RCC 7860 (cell line): ENCODE measurements around the gene ABCC2.

Source experiments
- DNase-seq: peaks from one replicate; pipeline ENCODE4 v3.0.0-alpha.2; 2015; ENCODE audit warnings: low spot score
- FAIRE-seq: peaks from 2 replicates; lab custom pipeline; 2012; peaks lifted over from hg19 to GRCh38; lab: Jason Lieb, UNC

ABCC2 gene

DNA sequence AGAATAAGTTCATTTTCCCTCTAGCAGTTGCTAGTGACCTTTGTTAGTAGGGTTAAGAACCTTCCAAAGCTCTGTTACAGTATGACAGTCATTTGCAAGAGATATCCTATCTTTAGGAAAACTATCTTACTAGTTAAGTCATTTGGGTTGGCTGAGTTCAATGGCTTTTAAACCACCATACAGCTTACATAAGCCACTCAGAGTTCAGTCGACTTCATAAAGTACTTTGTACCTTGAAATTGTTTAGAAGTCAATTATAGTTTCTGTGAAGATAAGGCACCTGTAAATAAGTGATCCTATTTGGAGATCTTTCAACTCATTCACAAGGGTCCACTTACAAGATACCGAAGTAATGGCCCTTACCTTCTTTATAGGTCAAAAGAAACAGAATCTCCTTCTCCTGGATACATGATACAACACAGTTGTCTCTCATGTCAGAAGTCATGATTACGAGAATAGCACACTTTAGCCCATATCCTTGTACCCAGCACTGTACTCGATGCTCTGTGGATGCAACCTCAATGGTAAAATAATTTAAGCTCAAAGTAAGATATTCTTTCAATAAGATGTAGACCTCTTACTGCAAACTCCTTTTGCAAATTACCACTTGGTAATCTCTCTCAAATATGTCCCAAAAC is 11.9 kb upstream of the ABCC2 start:
- no peak for DNase-seq
- no peak for FAIRE-seq

DNA sequence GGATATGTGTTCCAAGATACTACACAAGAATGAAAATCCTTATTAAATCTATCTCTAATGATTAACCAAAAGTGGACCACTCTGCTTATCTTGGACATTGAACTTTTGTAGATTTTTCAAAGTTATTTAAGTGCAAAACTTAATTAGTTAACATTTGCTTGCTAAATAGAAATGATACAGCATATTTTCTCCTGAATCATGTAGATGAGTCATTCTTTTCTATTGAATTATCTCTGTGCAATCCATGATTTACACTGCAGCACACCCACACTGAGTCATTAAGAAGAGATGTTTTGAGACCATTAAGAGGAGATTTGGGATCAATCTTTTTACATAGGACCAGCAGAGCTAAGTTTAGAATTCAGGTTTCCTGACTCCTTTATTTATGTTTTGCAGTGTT is 6.6 kb upstream of the ABCC2 start:
- peak; percentile 88 for DNase-seq
- peak; percentile 99 for FAIRE-seq

DNA sequence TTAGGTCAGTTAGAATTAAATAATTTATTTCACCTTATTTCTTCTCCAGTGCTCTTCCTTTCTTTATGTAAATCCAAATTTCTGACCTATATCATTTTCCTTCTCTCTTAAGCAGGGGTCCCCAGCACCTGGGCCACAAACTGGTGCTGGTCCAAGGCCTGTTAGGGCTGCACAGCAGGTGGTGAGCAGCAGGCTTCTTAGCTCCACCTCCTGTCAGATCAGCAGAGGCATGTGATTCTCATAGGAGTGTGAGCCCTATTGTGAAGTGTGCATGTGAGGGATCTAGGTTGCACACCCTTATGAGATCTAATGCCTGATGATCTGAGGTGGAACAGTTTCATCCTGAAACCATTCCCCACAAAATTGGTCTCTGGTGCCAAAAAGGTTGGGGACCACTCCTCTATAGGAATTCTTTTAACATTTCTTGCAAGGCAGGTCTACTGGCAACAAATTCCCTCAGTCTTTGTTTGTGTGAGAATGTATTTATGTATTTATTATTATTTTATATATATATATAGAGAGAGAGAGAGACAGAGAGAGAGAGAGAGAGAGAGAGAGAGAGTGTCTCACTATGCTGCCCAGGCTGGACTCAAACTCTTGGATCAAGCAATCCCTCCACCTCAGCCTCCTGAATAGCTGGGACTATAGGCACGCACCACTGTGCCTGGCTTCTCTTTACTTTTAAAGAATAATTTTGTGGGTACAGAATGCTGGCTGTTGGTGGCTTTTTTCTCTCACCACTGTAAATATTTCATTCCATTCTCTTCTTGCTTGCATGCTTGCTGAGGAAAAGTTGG is 4.3 kb upstream of the ABCC2 start:
- FAIRE-seq (no peak), DNase-seq (peak; percentile 38)

DNA sequence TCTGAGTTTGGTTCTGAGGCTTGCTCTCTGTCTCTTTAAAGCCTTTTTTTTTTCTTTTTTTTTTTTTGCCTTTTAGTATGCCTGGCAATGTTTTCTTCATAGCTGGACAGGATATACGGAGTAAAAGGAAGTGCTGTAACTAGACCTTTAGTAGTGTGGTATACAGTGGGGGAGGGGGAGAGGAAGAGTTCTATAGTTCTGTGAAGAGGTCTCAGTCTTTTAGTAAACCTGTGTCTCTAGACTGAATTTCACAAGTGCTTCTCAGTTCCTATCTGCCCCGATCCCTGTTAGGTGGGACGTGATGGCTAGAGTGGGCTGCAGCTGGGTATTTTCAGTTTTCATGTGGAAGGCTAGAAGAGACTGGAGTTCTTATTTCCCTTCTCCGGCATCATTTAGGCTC is 3.1 kb upstream of the ABCC2 start:
- peak; percentile 87 for DNase-seq
- FAIRE-seq, result no peak

DNA sequence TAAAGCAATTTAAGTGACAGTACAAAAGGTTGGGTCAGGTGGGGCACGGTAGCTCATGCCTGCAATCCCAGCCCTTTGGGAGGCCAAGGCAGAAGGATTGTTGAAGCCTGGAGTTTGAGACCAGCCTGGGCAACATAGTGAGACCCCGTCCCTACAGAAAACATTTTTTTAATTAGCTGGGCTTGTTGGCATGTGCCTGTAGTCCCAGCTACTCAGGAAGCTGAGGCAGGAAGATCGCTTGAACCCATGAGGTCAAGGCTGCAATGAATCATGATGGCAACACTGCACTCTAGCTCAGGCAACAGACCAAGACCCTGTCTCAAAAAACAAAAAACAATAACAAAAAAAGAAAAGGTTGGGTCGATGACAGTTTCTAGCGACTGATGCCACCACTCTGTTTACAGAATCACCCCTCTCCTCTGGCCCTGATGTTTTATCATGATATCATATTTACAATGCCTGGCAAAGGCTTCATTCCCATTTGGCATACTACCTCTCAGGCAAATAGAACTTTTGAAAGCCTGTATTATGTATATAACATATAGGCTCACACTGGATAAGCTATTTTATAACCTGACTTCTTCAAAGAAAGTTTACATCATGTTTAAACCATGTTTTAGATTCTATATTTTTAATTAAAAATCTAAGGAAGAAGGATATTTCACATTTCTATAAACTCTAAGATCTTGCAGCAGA is 558 bp upstream of the ABCC2 start:
- no peak for DNase-seq
- FAIRE-seq, result no peak

DNA sequence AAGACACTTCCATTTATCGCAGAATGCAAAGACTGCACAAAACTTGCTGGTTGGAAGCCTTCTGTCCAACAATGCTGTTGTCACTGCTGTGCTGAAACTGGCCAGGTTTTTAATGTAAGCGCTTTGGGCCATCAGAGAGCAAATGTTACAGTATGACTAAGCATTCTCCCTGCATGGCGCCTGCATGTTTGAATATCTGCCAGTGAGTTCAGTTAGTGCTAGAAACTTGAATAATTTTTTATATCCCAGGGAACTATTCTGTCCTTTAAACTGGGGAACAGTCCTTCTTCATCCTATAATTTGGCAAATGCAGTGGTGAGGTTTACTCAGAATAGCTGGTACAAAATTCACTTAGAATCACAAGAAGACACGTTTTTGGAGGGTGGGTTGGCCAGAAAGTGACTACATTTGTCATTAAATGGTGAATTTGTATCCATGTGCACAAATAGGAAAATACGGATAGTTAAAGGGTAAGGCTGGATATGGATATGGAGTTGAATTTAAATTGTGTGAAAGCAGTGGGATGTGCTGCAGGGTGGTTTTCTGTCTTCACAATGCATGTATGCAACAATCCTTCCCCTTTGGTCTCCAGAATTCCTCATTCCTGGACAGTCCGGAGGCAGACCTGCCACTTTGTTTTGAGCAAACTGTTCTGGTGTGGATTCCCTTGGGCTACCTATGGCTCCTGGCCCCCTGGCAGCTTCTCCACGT is 1.7 kb downstream of the ABCC2 start:
- DNase-seq (peak; percentile 66), FAIRE-seq (peak; percentile 80)

DNA sequence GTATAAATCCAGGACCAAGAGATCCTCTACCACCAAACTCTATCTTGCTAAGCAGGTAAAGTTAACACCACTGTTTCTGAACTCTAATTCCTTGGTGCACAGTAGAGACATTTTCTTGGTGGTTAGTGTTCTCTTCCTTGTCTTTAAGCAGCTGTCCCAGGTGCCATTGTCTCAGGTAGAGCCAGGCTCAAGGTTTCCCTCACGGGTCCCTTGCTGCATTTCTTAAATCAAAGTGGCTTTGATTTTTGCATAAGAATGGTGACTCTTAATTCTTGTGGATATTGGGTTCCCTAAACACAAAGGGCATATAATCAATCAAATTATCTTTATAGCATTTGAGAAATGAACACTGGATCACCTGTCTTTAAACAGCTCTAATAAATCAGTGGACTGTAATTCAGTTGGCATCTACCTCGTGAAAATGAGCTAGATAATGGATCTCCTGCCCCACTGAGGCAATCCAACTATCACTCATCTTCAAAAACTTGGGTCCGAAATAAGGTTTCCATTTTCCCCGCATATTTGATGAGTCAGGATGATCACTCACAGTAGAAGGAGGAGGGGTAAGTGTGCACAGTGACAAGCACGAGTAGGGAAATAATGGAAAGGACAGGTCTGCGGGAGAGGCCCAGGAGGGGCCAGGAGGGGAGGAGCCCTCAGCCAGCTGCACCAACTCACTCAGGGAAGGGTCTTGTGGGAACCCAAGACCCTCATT is 2.4 kb downstream of the ABCC2 start:
- DNase-seq (peak; percentile 69), FAIRE-seq (peak; percentile 39)

DNA sequence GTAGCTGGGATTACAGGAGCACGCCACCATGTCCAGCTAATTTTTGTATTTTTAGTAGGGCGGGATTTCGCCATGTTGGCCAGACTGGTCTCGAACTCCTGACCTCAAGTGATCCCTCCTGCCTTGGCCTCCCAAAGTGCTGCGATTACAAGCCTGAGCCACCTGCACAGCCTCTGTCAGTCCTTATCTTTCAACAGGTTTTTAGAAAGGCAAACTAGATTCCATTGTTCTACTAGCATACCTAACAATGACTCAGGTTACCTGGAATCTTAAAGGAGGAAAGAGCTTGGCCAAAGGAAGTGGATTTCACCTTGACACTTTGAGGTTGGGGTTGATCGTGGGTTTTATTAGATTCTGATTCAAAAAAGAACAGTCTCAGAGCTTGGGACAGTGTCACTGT is 3.2 kb downstream of the ABCC2 start:
- no peak for DNase-seq
- FAIRE-seq, result no peak

DNA sequence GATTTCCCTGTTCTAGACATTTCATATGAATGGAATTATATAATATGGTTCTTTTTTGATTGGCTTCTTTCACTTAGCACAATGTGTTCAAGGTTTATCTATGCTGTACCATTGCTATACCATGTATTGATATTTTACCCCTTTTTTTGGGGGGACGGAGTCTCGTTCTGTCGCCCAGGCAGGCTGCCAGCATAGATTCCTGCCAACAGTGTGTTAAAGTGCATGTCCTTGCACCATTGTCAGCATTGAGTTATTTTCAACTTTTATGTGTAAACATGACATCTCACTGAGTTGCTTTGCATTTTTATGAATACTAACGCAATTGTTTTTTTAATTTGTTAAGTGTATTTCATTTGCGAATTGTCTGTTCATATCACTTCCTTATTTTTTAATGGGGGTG is 4.9 kb downstream of the ABCC2 start:
- FAIRE-seq, result no peak
- DNase-seq, result no peak

DNA sequence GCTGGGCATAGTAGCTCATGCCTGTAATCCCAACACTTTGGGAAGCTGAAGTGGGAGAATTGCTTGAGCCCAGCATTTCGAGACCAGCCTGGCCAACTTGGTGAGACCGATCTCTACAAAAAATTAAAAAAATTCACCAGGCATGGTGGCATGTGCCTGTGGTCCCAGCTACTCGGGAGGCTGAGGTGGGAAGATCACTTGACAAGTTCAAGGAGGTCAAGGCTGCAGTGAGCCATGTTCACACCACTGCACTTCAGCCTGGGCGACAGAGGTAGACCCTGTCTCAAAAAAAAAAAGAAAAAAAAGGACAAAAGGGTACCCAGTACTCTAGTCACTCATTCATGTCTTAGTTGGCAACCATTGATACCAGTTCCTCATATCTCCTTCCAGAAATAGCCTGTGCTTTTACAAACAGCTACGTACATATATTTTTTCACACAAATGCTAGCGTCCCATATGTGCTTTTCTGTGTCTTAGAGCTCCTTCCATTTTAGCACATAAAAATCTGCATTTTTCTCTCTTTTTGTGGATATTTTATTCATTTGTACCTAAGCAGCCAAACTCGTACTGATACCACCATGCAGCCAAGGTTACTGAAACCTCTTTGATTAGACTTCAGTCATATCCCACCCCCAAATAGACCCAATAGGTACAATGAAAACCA is 5.5 kb downstream of the ABCC2 start:
- FAIRE-seq (no peak), DNase-seq (no peak)

DNA sequence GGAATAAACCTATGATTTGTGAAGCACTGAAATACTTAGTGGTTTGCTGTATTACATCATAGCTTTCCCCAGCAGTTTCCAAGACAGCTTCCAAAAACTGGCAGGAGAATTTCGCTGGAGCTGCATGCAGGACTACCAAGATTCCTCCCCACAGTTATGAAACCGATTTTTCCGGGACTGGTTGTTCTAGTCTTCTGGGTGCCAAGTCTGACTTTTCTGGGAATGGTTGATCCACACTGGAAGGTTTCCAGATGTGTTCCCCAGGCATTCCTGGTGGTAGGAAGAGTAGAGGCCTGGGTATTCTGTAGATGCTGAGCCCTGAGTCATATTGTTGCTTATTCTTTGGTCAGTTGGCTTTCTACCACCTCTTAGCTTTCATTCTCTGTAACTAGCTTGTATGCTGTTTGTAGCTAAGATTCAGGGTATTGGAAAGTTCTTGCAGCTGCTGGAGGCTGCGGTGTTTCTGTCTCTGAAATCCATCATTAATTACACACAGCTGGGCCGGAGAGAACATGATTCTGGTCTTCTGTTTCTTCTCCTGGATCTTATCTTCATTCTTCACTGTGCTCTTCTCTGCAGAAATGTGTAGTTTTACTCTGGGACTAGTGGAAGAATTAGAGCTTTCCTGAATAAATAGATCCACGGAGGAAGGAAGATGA is 6.3 kb downstream of the ABCC2 start:
- DNase-seq (peak; percentile 38), FAIRE-seq (peak; percentile 73)

DNA sequence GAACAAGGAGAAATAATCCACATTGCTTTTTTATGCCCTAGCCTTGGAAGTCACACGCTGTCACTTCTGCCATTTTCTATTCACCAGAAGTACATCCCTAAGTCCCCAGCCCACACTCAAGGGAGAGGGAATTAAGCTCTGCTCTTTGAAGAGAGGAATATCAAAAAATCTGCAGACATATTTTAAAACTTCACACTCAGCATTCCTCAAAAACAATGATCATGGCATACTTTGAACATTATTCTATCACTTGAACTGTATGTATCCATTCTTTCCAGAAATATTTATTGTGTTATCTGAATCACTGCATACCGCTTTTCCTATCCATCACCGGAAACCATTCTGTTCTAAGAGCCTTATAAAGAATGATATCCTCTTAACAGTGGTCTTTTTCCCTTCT is 9.4 kb downstream of the ABCC2 start:
- no peak for DNase-seq
- no peak for FAIRE-seq

DNA sequence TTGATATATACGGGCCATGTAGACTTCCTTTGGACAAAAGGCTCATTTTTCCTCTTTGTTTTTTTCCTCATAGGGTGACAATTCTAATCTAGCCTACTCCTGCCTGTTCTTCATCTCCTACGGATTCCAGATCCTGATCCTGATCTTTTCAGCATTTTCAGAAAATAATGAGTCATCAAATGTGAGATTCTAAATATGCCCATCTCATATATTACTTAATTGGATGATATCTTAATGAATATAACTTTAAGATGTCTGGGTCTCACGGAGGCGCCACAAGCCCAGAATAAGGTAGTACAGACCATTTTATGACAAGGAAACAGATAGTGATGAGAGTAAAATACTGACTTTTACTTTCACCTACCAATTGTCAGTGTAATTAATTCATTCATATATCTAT is 11.4 kb downstream of the ABCC2 start:
- FAIRE-seq, result no peak
- DNase-seq, result no peak

DNA sequence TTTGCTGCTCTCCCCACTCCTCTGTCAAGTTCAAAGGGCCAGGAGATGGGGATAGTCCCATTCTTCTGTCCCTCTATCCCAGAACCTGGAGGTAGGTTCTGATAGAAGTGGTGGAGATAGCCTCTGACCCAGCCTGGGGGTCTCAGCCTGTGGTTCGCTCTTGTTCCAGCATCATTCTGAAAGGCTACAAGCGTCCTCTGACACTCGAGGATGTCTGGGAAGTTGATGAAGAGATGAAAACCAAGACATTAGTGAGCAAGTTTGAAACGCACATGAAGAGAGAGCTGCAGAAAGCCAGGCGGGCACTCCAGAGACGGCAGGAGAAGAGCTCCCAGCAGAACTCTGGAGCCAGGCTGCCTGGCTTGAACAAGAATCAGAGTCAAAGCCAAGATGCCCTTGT is 14.5 kb downstream of the ABCC2 start:
- FAIRE-seq (no peak), DNase-seq (no peak)

DNA sequence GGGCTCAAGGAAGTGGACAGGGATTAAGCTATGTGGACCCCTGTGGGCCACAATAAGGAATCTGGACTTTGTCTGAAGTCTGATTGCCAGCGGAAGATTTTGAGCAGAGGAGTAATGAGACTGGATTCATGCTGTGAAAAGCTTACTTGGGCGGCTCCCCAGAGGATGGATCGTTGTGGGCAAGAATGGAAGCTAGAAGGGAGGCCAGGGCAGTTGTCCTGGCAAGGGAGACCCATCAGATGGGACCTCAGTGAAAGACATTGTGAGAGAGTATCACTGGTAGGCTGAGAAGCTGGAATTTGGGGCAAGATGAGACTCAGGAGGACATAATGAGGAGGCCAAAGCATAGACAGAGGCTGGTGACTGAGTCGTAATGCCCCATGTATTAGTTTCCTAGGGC is 15.6 kb downstream of the ABCC2 start:
- FAIRE-seq (no peak), DNase-seq (no peak)

DNA sequence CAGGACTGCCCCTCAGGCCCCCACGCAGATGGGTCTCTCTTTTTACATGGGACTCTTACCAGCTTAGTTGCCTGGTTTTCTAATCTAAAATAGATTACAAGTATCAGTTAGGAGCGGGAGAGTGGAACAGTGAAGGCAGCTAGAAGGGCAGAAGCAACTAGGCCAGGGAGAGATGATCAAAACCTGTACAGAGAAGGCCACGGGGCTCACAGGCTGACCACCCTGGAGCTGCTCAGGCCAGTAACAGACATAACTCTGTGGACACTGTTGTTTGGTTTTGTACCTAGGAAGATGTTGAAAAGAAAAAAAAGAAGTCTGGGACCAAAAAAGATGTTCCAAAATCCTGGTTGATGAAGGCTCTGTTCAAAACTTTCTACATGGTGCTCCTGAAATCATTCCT is 16.5 kb downstream of the ABCC2 start:
- no peak for FAIRE-seq
- no peak for DNase-seq

DNA sequence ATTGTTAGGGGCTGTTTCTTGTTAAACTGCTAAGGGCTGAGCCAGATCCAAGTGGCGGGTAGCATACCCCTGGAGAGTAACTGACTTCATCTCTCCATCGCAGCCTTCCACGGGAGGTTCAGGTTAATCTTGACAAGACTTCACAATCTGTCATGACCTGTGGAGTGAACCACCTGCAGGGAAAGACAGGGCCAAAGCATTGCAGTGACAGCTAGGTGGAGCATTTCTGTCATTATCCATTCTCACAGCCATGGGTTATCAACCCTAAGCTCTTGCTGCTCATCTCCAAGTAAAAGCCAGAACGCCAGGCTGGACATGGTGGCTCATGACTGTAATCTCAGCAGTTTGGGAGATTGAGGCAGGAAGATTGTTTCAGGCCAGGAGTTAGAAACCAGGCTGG is 17.2 kb downstream of the ABCC2 start:
- FAIRE-seq, result no peak
- no peak for DNase-seq

DNA sequence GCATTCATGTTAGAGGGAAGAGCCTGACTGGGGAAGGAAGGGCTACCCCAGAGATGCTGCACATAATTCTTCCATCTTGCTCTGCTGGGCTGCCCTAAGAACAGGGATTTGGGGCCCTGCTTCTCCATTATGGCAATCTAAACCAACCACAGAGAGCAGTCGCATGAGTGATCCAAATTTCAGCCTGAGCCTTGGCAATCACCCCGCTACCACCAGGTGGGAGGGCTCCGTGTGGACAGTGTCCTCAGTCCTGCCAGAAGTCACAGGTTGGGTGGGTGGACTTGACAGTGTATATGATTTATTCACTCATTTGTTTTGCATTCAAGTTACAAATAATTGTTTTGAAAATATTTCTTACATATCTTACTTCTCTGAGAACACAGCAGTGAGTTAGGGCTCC is 22.0 kb downstream of the ABCC2 start:
- DNase-seq (no peak), FAIRE-seq (no peak)

DNA sequence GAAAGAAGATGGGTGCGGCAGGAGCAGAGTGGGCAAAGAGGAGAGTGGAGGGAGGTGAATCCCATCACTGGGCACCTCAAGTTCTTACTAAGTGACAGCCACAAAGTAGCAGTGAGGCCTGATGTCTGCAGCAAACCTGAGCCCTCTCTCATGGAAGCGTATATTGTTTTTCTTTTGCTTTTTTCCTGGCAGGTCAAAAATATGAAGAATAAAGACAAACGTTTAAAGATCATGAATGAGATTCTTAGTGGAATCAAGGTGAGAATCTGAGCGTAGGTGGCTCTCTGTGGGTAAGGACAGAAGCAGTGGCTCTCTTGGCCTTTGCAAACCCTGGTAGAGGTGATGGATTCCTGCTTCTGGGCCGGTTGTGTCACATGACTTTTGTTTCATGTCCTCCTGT is 22.8 kb downstream of the ABCC2 start:
- FAIRE-seq, result no peak
- DNase-seq, result no peak

DNA sequence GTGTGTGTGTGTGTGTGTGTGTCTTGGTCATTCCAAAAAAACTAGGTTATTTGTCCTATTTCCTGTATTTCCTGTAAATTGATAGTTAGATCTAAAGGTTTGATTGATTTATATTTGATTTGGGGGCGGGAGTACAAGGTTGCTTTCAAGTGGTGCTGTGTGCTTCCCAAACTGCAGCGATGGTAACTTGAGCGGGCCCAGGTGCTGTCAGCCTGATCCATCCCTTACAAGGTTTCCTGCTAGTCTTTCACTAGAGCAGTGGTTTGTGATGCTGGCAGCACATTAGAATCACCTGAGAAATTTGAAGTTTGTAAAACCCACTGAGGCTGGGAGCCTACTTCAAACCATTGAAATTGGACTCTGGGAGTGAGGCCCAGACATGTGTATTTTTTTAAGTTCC is 23.7 kb downstream of the ABCC2 start:
- DNase-seq, result no peak
- FAIRE-seq, result no peak
